WTC11 (cell line): ENCODE data around the gene STKLD1.

Experiments
- CTCF ChIP-seq: fragments of 200-600 bp; IDR thresholded peaks from 2 replicates; pipeline ENCODE4 v1.8.0; 2022; ENCODE audit warnings: antibody characterized with exemption
- PREB ChIP-seq: sonication (generic); formaldehyde crosslinking; IDR thresholded peaks from 2 replicates; pipeline ENCODE4 v1.8.1; 2022; ENCODE audit warnings: mild to moderate bottlenecking, missing genetic modification reagents, moderate library complexity, borderline replicate concordance
- SP1 ChIP-seq: sonication (generic); formaldehyde crosslinking; conservative IDR thresholded peaks from 2 replicates; pipeline ENCODE4 v1.8.1; 2022; ENCODE audit warnings: missing genetic modification reagents
- ZNF232 ChIP-seq: sonication (generic); formaldehyde crosslinking; IDR thresholded peaks from 2 replicates; pipeline ENCODE4 v1.8.0; 2022; ENCODE audit warnings: mild to moderate bottlenecking, missing genetic modification reagents

DNA sequence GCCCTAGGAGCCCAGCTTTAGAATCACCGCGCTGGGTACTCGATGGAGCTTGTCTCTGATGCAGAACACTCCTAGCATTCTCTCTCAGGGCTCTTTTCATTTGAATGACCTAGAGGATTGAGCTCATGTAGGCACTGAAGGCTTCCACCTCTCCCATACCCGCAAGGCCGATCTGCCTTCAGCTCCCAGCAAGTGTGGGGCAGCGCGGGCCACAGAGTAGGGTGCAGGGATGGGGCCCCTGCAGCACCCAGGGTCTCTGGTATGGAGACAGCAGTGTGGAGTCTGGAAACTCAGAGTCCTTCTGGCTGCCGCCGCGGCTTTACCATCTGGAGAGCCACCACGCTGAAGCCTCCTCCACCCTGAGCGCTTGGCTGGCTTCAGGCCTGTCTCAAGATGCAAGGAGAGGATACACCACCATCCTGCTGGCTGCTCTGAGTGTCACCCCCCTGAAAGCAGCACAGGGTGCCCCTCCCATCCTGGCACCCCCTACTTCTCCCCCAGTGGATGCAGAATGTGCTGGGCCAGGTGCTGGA, 12.9 kb downstream of the STKLD1 start:
- no peak for TF ChIP-seq SP1 (CRISPR knock-in tag)
- no peak for TF ChIP-seq CTCF
- TF ChIP-seq PREB (CRISPR knock-in tag), result no peak
- TF ChIP-seq ZNF232, result no peak
